H7 (cell line): Measurements from ENCODE around the gene PKNOX2. TPM values are rescaled to one million over a fixed set of nuclear protein-coding genes. Genes with fewer than 3 reads are reported as not detected.
"Not testable (repeated sequence)": the region's sequence is repeated elsewhere in the genome, so short reads cannot be mapped to it uniquely, and the experiment has no call there.

Experiments
- DNase-seq: peaks from one replicate; pipeline ENCODE4 v3.0.0; 2012
- H3K27me3 ChIP-seq: 2 replicates; pipeline ENCODE4 v1.6.0; 2011; ENCODE audit warnings: mild to moderate bottlenecking, low read length; ENCODE audit not compliant: control insufficient read depth, insufficient read depth
- H3K36me3 ChIP-seq: replicated peaks from 2 replicates; pipeline ENCODE4 v1.5.1; 2011; ENCODE audit warnings: low read length; ENCODE audit not compliant: control insufficient read depth, insufficient read depth
- H3K4me3 ChIP-seq: 2 replicates; pipeline ENCODE4 v1.5.1; 2011; ENCODE audit warnings: low read depth, mild to moderate bottlenecking, control low read depth, low read length, moderate library complexity; ENCODE audit not compliant: insufficient read depth
- total RNA-seq: library from RNA; depleted of rRNA; stranded (reverse); fragments of >200 nt; shearing (Covaris generic); gene quantifications from 2 replicates; pipeline ENCODE4 v1.2.3, GENCODE V29; 2014

The PKNOX2 gene
- total RNA-seq, 1 experiment from 2014 or later, result 1.6 TPM

GRCh38 chr11:125221461-125221860, 56.9 kb downstream of the PKNOX2 start:
- Histone ChIP-seq H3K4me3 (no peak overlapping the region), H3K27me3 (no peaks in the 10 kb centered on the region), H3K36me3 (no peaks in the 10 kb centered on the region)
- no peak for DNase-seq

DNA sequence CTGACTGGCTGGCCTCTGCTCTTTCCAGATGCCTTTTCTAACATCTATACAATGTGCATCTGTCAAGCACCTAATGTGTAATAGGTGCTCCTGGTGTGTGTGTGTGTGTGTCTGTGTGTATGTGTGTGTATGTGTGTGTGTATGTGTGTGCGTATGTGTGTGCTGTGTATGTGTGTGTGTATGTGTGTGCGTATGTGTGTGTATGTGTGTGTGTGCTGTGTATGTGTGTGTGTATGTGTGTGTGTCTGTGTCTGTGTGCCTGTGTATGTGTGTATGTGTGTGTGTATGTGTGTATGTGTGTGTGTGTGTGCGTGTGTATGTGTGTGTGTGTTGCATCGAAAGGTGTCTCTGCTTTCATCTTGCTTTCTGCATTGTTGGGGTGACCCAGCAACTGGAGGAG, 57.9 kb downstream of the PKNOX2 start:
- DNase-seq, result no peak
- no peaks in the 10 kb centered on the region for H3K27me3 ChIP-seq
- H3K36me3 ChIP-seq, result no peaks in the 10 kb centered on the region
- H3K4me3 ChIP-seq, result no peak overlapping the region

GRCh38 chr11:125223161-125223560, 58.6 kb downstream of the PKNOX2 start:
- not testable (repeated sequence) for H3K27me3 ChIP-seq, DNase-seq, H3K4me3 ChIP-seq, H3K36me3 ChIP-seq

GRCh38 chr11:125223901-125224361, 59.4 kb downstream of the PKNOX2 start:
- no peaks in the 10 kb centered on the region for H3K27me3 ChIP-seq
- H3K4me3 ChIP-seq, result no peak overlapping the region
- no peak for DNase-seq
- no peaks in the 10 kb centered on the region for H3K36me3 ChIP-seq

DNA sequence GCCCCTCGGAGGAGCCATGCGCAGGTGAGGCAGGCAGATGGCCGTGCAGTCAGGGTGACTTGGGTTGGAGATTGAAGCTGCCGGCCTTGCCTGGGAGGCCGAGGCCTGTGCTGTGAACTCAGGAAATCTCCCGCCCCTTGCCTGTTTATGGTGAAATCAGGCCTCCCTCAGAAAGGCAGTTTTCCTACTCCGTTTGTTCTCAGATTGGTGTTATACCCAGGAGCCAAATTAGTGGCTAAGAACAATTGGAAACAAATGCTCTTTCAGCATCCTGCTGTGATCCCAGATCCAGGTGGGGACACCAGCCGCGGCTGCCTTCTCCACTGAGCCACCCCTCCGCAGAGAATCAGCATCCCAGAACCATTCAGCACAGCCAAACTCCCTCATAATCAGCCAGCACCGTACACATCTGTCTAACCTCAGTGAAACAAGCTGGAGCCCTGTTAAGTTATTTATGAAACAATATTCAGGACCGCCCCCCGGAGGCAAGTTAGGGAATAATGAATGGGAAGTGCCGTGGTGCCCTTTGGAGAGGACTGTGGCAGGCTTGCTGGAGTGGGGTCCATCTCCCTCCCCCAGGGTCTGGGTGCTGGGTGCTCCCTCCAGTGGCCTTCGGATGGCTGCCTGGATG, 60.0 kb downstream of the PKNOX2 start:
- Histone ChIP-seq H3K4me3 (no peak overlapping the region), H3K36me3 (no peaks in the 10 kb centered on the region), H3K27me3 (no peaks in the 10 kb centered on the region)
- peak; percentile 75 for DNase-seq

- H3K27me3 ChIP-seq, result no peaks in the 10 kb centered on the region
- no peak for DNase-seq
- no peaks in the 10 kb centered on the region for H3K36me3 ChIP-seq
- H3K4me3 ChIP-seq, result no peak overlapping the region
These were observed 60.9 kb downstream of the PKNOX2 start for GRCh38 chr11:125225401-125225800.

- Histone ChIP-seq H3K27me3 (no peaks in the 10 kb centered on the region), H3K4me3 (no peak overlapping the region), H3K36me3 (no peaks in the 10 kb centered on the region)
- no peak for DNase-seq
These were observed 61.5 kb downstream of the PKNOX2 start for GRCh38 chr11:125226031-125226430.

DNA sequence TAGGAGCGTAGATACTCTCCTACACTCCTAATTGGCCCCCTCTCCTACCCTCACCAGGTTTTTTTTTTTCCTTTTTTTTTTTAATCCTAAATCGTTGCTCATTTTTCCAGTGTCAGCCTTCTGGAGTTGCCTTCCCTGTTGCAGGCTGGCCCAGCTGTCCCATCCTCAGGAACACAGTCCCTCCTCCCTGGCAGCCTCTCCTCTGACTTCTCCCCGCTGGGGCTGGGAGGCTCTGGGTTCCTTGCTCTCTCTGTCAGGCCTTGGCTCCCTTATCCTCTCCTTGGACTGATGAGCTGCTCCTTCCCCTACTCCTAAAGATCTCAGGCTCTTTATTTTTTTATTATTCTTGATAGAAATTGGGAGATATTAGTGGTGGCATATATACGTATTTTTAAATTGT, 62.2 kb downstream of the PKNOX2 start:
- Histone ChIP-seq H3K4me3 (no peak overlapping the region), H3K36me3 (no peaks in the 10 kb centered on the region), H3K27me3 (no peaks in the 10 kb centered on the region)
- no peak for DNase-seq

- Histone ChIP-seq H3K36me3 (no peaks in the 10 kb centered on the region), H3K27me3 (no peaks in the 10 kb centered on the region), H3K4me3 (no peak overlapping the region)
- no peak for DNase-seq
These were observed 62.6 kb downstream of the PKNOX2 start for GRCh38 chr11:125227151-125227550.

DNA sequence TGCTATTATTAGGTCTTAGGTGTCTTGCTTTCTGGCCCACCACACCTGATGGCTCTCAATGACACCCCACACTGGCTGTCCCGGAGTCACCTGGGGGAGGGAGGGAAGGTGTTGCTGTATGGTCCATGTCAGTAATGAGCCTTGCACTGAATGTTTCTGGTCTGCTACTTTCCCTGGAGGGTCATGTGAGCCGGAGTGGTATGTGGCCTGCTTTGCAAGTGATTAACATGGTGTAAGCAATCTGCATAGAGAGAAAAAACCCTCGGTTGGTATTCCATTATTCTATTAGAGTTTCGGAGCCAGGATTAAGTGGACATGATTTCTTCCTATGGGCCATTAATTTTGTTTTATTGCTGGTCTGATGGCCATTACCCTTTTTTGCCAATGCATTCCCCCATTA, 63.9 kb downstream of the PKNOX2 start:
- Histone ChIP-seq H3K4me3 (no peak overlapping the region), H3K27me3 (no peaks in the 10 kb centered on the region), H3K36me3 (no peaks in the 10 kb centered on the region)
- peak; percentile 57 for DNase-seq

DNA sequence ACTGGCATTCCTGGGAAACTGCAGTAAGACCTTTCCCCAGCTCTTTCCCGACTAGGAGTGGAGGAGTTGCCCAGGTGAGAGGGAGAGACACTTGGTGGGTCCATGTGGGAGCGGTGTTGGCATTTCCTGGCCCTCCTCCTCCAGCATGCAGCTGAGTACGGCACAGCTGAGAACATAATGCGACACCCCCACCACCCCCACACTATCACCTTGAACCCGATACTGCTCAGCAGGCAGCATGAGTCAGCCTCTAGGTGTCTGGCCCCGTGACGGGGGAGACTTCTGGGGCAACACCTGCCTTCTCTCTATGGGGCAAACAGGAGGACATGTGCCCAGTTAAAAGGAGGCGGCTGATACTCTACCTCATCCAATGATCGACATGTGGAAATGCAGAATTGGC, 64.4 kb downstream of the PKNOX2 start:
- no peak for DNase-seq
- no peaks in the 10 kb centered on the region for H3K27me3 ChIP-seq
- no peaks in the 10 kb centered on the region for H3K36me3 ChIP-seq
- no peak overlapping the region for H3K4me3 ChIP-seq

GRCh38 chr11:125229916-125230315, 65.4 kb downstream of the PKNOX2 start:
- no peaks in the 10 kb centered on the region for H3K27me3 ChIP-seq
- no peak for DNase-seq

DNA sequence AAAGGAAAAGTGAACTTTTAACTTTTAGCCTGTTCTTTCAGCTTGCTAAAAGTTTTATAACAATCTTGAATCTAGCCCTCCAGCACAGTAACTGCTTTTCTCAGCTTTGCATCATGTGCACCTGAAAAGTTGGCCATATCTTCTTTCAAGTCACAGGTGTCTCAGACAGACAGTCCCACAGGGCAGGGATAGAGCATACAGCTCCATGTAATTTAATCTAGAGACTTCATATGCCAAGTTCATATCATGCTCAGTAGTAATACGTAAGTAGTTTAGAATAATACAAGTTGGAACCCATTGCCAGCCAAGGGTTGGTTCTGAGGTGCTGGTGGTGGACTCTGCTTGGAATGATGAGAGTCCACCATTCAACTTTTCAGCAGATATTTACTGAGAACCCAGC, 68.6 kb downstream of the PKNOX2 start:
- DNase-seq, result no peak
- no peak overlapping the region for H3K4me3 ChIP-seq
- no peaks in the 10 kb centered on the region for H3K27me3 ChIP-seq
- no peaks in the 10 kb centered on the region for H3K36me3 ChIP-seq

More at GRCh38 chr11:125229916-125230315, 65.4 kb downstream of the PKNOX2 start:
- Histone ChIP-seq H3K36me3 (no peaks in the 10 kb centered on the region), H3K4me3 (no peak overlapping the region)

DNA sequence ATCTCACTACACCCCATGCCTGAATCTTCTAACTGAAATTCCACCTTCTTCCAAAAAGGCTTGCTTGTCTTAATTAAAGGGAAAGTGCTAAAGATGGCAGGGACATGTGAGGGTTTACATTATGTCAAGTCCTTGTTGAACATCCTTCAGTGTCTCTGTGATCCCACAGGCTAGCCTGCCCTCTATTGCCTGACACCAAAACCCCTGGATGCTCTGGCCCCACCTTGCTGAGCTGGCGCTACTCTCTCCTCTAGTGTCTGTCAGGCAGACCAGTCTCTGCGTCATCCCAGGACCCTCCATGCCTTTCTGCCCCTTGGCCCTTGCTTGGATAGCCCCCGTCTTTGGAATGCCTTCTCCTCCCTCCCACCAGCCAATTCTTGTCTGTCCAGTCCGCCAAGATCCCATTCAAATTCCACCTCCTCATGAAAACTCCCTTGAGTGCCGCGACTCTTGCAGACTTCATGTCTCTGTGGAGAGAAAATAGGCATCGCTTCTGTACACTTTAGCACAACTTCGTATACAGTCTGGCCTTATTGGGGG, 69.3 kb downstream of the PKNOX2 start:
- DNase-seq, result no peak
- no peak overlapping the region for H3K4me3 ChIP-seq
- no peaks in the 10 kb centered on the region for H3K36me3 ChIP-seq
- no peaks in the 10 kb centered on the region for H3K27me3 ChIP-seq

- no peak for DNase-seq
- Histone ChIP-seq H3K36me3 (no peaks in the 10 kb centered on the region), H3K27me3 (no peaks in the 10 kb centered on the region), H3K4me3 (no peak overlapping the region)
These were observed 70.5 kb downstream of the PKNOX2 start for GRCh38 chr11:125235071-125235471.
